CD8-positive, alpha-beta memory T cell (primary cell): ENCODE measurements around the gene CNTNAP1. TPM values are rescaled to one million over a fixed set of nuclear protein-coding genes. Genes with fewer than 3 reads are reported as not detected.

Experiments used
- CTCF ChIA-PET: fragments of 350-600 bp; sonication (Branson Sonifier 250); formaldehyde crosslinking; loops from one replicate; lab custom pipeline; 2021; ENCODE audit warnings: antibody characterized with exemption; lab: Charles Lee
- POLR2A ChIA-PET: fragments of 350-600 bp; sonication (Branson Sonifier 250); formaldehyde crosslinking; loops from one replicate; lab custom pipeline; 2021; ENCODE audit warnings: antibody characterized with exemption; lab: Charles Lee
- DNase-seq, 5 donors: peaks; one replicate each; pipeline versions ENCODE4 v3.0.0 to v3.0.0-alpha.2; 2020 to 2022; ENCODE audit warnings: mixed read lengths in 1 of 5
- H3K27ac ChIP-seq: one replicate; pipeline ENCODE4 v1.7.0; 2013; ENCODE audit warnings: low read depth, mild to moderate bottlenecking, low read length, moderate library complexity
- H3K27me3 ChIP-seq: 2 replicates; pipeline ENCODE4 v1.7.0; 2013; ENCODE audit warnings: low read length, mild to moderate bottlenecking; ENCODE audit not compliant: insufficient read depth, poor library complexity, severe bottlenecking
- H3K36me3 ChIP-seq: 2 replicates; pipeline ENCODE4 v1.7.0; 2013; ENCODE audit warnings: mild to moderate bottlenecking, low read length, moderate library complexity; ENCODE audit not compliant: insufficient read depth
- H3K4me1 ChIP-seq: 2 replicates; pipeline ENCODE4 v1.7.0; 2013; ENCODE audit warnings: mild to moderate bottlenecking, low read length, moderate library complexity; ENCODE audit not compliant: insufficient read depth
- H3K4me3 ChIP-seq: 2 replicates; pipeline ENCODE4 v1.7.0; 2013; ENCODE audit warnings: mild to moderate bottlenecking, low read length
- H3K9me3 ChIP-seq: 2 replicates; pipeline ENCODE4 v1.7.0; 2013; ENCODE audit warnings: mild to moderate bottlenecking, low read length
- H3K27ac Mint-ChIP-seq, 8 donors: one replicate each; pipeline ENCODE4 v1.8.0; 2020 to 2021; ENCODE audit warnings: mixed read lengths in 8 of 8, mild to moderate bottlenecking in 6 of 8, inconsistent platforms in 3 of 8, moderate library complexity in 3 of 8
- H3K27me3 Mint-ChIP-seq, 2 donors: one replicate each; pipeline ENCODE4 v1.8.0; 2020 to 2021; ENCODE audit warnings: mixed read lengths in 2 of 2, mild to moderate bottlenecking in 1 of 2, moderate library complexity in 1 of 2
- H3K36me3 Mint-ChIP-seq, 3 donors: one replicate each; pipeline ENCODE4 v1.8.0; 2020 to 2021; ENCODE audit warnings: mixed read lengths in 3 of 3, inconsistent platforms in 1 of 3, mild to moderate bottlenecking in 1 of 3
- H3K4me1 Mint-ChIP-seq, 3 donors: one replicate each; pipeline ENCODE4 v1.8.0; 2020 to 2021; ENCODE audit warnings: mixed read lengths in 3 of 3, inconsistent platforms in 1 of 3, mild to moderate bottlenecking in 1 of 3
- H3K4me3 Mint-ChIP-seq, 7 donors: one replicate each; pipeline ENCODE4 v1.8.0; 2020 to 2021; ENCODE audit warnings: mixed read lengths in 7 of 7, mild to moderate bottlenecking in 6 of 7, moderate library complexity in 4 of 7, inconsistent platforms in 2 of 7
- H3K9me3 Mint-ChIP-seq, 5 donors: one replicate each; pipeline ENCODE4 v1.8.0; 2020 to 2022; ENCODE audit warnings: mixed read lengths in 5 of 5, mild to moderate bottlenecking in 3 of 5, moderate library complexity in 2 of 5, inconsistent platforms in 1 of 5
- polyA plus RNA-seq: library from polyadenylated mRNA; unstranded; fragments of 300-500 nt; fragmentation: Illumina TruSeq; gene quantifications from one replicate; pipeline ENCODE4 v1.2.3, GENCODE V29; 2021
- total RNA-seq, 2 experiments: library from RNA; stranded (reverse); gene quantifications; one replicate each; pipeline ENCODE4 v1.2.3, GENCODE V29; 2021

Gene CNTNAP1
- total and polyA plus RNA-seq, 3 experiments from 2014 or later = 1.1 to 1.7 (median 1.2) TPM

DNA sequence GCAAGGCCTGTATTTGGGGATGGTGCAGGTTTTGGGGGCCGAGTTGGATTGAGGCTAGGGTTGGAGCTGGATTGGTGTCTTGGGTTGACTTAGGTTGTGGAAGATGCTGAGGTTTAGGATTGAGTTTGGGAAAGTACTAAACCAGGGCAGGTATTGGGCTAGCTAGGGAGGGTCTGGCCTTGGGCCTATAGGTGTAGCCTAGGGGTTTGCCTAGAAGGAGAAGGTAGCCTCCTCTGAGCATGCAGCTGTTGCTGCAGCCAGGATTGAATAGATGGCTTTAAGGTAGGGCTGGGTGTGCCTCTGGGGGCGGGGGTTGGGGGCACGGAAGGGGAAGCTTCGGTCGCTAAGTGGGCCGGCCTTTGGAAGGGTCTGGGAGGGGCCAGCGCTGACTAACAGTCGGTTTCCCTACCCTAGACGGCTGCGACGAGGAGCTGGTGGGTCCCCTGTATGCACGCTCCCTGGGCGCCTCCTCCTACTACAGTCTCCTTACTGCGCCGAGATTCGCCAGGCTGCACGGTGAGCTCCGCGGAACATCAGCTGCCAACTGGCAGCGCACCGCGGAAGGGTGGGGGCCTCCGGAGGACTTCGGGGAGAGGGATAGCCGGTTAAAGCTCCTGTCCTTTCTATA is 1.2 kb downstream of the CNTNAP1 start:
- peaks cover 32 to 50% (median 42%) of the 10 kb centered on the region in 3 donors for H3K4me1 Mint-ChIP-seq
- no peak for DNase-seq
- Histone ChIP-seq H3K27ac (no peak overlapping the region), H3K9me3 (no peaks in the 10 kb centered on the region), H3K27me3 (peaks cover 20% of the 10 kb centered on the region), H3K36me3 (no peaks in the 10 kb centered on the region), H3K4me3 (no peak overlapping the region), H3K4me1 (peaks cover 40% of the 10 kb centered on the region)
- no peaks in the 10 kb centered on the region for H3K36me3 Mint-ChIP-seq
- H3K27me3 Mint-ChIP-seq = peaks cover 21 to 31% of the 10 kb centered on the region in 2 donors
- POLR2A ChIA-PET = interaction anchor here (0.6 to 0.7 kb wide), 2 partner anchors 26 to 75 kb away, joined by 3 read pairs; no protein-coding TSS in a partner anchor
- CTCF ChIA-PET = interaction anchor here (0.6 to 1.9 kb wide), 7 partner anchors 9 to 105 kb away, joined by 3 to 7 read pairs (median 3); partner anchors contain the start of genes TUBG1 and TUBG2
- H3K4me3 Mint-ChIP-seq = peak overlapping the region; percentile 41 to 88 (median 74)
- H3K9me3 Mint-ChIP-seq = no peaks in the 10 kb centered on the region
- H3K27ac Mint-ChIP-seq = peak overlapping the region in 3 of 8 donors; percentile 6 to 52 (median 40)

DNA sequence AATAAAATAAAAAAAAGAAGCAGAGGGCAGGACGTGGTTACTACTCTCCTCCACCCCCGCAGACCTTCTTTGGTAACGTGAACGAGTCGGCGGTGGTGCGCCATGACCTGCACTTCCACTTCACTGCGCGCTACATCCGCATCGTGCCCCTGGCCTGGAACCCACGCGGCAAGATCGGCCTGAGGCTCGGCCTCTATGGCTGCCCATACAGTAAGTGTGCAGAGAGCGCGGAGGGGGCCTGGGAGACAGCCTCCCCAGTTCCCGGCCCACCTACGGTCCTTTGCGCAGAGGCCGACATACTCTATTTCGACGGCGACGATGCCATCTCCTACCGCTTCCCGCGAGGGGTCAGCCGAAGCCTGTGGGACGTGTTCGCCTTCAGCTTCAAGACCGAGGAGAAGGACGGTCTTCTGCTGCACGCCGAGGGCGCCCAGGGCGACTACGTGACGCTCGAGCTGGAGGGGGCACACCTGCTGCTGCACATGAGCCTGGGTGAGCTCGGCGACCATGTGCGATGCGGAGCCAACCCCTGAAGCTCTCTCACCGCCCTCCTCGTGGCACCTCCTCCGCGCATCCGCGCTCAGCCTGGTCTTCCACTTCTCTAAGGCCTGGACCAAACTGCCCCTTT is 2.7 kb downstream of the CNTNAP1 start:
- Mint-ChIP-seq H3K4me1 (peaks cover 25 to 35% (median 28%) of the 10 kb centered on the region in 3 donors), H3K4me3 (peak overlapping the region in 1 of 7 donors; percentile 7), H3K27ac (no peak overlapping the region), H3K36me3 (no peaks in the 10 kb centered on the region), H3K9me3 (no peaks in the 10 kb centered on the region), H3K27me3 (peaks cover 18 to 29% of the 10 kb centered on the region in 2 donors)
- ChIA-PET CTCF (no interaction called here), POLR2A (no interaction called here)
- Histone ChIP-seq H3K9me3 (no peaks in the 10 kb centered on the region), H3K4me1 (peaks cover 27% of the 10 kb centered on the region), H3K4me3 (no peak overlapping the region), H3K27me3 (peaks cover 20% of the 10 kb centered on the region), H3K36me3 (no peaks in the 10 kb centered on the region), H3K27ac (no peak overlapping the region)
- DNase-seq = no peak

DNA sequence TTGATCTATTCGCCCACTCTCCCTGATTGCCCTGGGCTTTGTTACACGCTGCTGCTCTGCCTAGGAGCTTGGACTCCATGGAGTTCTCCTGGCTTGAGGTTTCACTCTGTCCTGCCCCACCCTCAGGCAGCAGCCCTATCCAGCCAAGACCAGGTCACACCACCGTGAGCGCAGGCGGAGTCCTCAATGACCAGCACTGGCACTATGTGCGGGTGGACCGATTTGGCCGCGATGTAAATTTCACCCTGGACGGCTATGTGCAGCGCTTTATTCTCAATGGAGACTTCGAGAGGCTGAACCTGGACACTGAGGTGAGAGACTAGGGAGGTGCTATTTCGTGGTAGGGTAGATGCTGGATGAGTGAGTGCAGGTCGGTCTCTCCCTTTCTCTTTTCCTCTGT is 3.5 kb downstream of the CNTNAP1 start:
- no peaks in the 10 kb centered on the region for H3K36me3 Mint-ChIP-seq
- H3K4me1 Mint-ChIP-seq = peaks cover 21 to 29% (median 24%) of the 10 kb centered on the region in 3 donors
- DNase-seq = no peak
- ChIA-PET CTCF (no interaction called here), POLR2A (no interaction called here)
- peak overlapping the region in 1 of 8 donors; percentile 32 for H3K27ac Mint-ChIP-seq
- H3K4me3 ChIP-seq = no peak overlapping the region
- peaks cover 17% of the 10 kb centered on the region for H3K27me3 ChIP-seq
- peak overlapping the region in 2 of 7 donors; percentile 7 to 23 for H3K4me3 Mint-ChIP-seq
- H3K27ac ChIP-seq = no peak overlapping the region
- H3K9me3 ChIP-seq = no peaks in the 10 kb centered on the region
- H3K27me3 Mint-ChIP-seq = peaks cover 18 to 26% of the 10 kb centered on the region in 2 donors
- peaks cover 21% of the 10 kb centered on the region for H3K4me1 ChIP-seq
- H3K9me3 Mint-ChIP-seq = no peaks in the 10 kb centered on the region
- no peaks in the 10 kb centered on the region for H3K36me3 ChIP-seq

DNA sequence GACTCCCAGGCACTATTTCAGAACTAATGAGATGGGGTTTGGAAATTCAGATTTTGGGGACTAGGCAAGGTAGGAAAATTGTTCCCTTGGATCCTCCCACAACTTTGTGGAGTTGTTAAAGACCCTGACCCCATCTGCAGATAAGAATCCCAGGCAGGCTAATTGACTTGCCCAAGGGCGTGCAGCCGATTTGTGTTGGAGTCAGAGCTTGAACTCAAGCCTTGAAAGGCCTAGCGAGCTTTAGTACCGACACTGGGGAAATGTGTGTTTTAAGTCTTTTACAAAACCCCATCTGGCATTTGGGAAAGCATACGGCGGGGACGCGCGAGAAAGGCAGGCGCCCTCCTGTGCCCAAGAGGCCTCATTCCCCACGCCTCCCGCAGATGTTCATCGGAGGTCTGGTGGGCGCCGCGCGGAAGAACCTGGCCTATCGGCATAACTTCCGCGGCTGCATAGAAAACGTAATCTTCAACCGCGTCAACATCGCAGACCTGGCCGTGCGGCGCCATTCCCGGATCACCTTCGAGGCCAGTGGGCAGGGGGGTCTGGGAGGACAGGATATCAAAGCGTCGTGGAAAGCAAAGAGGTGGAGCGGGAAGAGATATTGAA is 4.3 kb downstream of the CNTNAP1 start:
- DNase-seq = no peak
- Mint-ChIP-seq H3K4me1 (peaks cover 17 to 23% (median 17%) of the 10 kb centered on the region in 3 donors), H3K4me3 (no peak overlapping the region), H3K27ac (no peak overlapping the region), H3K36me3 (no peaks in the 10 kb centered on the region), H3K27me3 (peaks cover 13 to 19% of the 10 kb centered on the region in 2 donors), H3K9me3 (no peaks in the 10 kb centered on the region)
- H3K9me3 ChIP-seq = no peaks in the 10 kb centered on the region
- no peak overlapping the region for H3K27ac ChIP-seq
- POLR2A ChIA-PET = no interaction called here
- H3K4me3 ChIP-seq = no peak overlapping the region
- no peaks in the 10 kb centered on the region for H3K36me3 ChIP-seq
- H3K27me3 ChIP-seq = peaks cover 13% of the 10 kb centered on the region
- H3K4me1 ChIP-seq = peaks cover 17% of the 10 kb centered on the region
- CTCF ChIA-PET = no interaction called here

DNA sequence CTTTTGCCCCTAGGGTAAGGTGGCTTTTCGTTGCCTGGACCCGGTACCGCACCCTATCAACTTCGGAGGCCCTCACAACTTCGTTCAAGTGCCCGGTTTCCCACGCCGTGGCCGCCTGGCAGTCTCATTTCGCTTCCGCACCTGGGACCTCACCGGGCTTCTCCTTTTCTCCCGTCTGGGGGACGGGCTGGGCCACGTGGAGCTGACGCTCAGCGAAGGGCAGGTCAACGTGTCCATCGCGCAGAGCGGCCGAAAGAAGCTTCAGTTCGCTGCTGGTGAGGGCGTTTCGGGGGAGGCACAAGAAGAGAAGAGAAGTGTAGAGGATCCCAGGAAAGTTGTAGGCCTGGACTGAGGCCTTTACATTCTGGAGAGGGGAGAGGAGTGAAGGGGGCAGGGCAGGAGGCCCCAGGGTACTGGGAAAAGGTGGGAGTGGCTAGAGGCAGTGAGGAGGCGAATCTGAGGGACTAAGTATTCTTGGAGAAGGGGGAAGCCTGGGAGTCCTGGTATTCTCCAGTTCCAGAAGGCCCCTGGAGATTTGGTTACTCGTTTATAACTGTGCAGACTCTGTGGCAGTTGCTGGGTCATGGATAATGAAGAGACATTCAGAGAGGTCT is 5.5 kb downstream of the CNTNAP1 start:
- no peaks in the 10 kb centered on the region for H3K36me3 ChIP-seq
- Mint-ChIP-seq H3K27ac (no peak overlapping the region), H3K4me3 (no peak overlapping the region), H3K9me3 (no peaks in the 10 kb centered on the region), H3K27me3 (peaks cover 6 to 10% of the 10 kb centered on the region in 2 donors), H3K36me3 (no peaks in the 10 kb centered on the region), H3K4me1 (peaks cover 6 to 11% (median 7%) of the 10 kb centered on the region in 3 donors)
- no peaks in the 10 kb centered on the region for H3K9me3 ChIP-seq
- no peak overlapping the region for H3K4me3 ChIP-seq
- no peak for DNase-seq
- peaks cover 5% of the 10 kb centered on the region for H3K4me1 ChIP-seq
- CTCF ChIA-PET = no interaction called here
- no peak overlapping the region for H3K27ac ChIP-seq
- peaks cover 6% of the 10 kb centered on the region for H3K27me3 ChIP-seq
- POLR2A ChIA-PET = no interaction called here

DNA sequence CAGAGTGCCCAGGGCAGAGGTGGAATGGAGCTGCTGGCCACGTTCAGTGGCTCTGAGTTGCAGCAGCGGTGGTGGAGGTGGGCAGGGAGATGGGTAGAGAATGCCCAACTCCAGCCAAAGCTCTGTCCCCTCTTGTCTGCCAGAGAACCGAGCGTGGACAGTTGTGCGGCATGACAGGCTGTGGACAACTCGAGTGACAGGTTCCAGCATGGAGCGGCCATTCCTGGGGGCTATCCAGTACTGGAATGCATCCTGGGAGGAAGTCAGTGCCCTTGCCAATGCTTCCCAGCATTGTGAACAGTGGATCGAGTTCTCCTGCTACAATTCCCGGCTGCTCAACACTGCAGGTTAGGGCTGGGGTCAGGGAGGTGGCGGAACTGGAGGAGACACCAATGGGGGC is 8.3 kb downstream of the CNTNAP1 start:
- Mint-ChIP-seq H3K9me3 (no peaks in the 10 kb centered on the region), H3K27me3 (peaks cover 0 to 2% of the 10 kb centered on the region in 2 donors), H3K4me3 (no peak overlapping the region), H3K36me3 (no peaks in the 10 kb centered on the region), H3K4me1 (no peaks in the 10 kb centered on the region), H3K27ac (peak overlapping the region in 1 of 8 donors; percentile 80)
- no peaks in the 10 kb centered on the region for H3K36me3 ChIP-seq
- no peaks in the 10 kb centered on the region for H3K27me3 ChIP-seq
- no peak overlapping the region for H3K4me3 ChIP-seq
- H3K4me1 ChIP-seq = no peaks in the 10 kb centered on the region
- ChIA-PET CTCF (interaction anchor here (0.8 kb wide), 1 partner anchor 11 kb away, joined by 3 read pairs; no protein-coding TSS in a partner anchor), POLR2A (interaction anchor here (0.6 kb wide), 1 partner anchor 47 kb away, joined by 4 read pairs; no protein-coding TSS in a partner anchor)
- no peak for DNase-seq
- no peaks in the 10 kb centered on the region for H3K9me3 ChIP-seq
- H3K27ac ChIP-seq = no peak overlapping the region

DNA sequence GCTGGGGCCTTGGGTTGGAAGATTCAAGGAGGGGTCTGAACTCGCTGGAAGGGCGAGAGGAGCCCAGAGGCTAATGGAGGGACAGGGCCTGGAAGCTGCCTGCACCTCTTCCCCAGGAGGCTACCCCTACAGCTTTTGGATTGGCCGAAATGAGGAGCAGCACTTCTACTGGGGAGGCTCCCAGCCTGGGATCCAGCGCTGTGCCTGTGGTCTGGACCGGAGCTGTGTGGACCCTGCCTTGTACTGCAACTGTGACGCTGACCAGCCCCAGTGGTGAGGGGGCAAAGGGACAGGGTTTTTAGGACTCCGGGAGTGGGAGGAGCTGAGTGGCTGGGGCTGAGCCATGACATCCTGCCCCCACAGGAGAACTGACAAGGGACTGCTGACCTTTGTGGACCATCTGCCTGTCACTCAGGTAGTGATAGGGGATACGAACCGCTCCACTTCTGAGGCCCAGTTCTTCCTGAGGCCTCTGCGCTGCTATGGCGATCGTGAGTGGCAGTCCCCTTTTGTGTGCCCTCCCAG is 8.8 kb downstream of the CNTNAP1 start:
- Mint-ChIP-seq H3K9me3 (no peaks in the 10 kb centered on the region), H3K27ac (no peak overlapping the region), H3K27me3 (peaks cover 0 to 2% of the 10 kb centered on the region in 2 donors), H3K4me3 (no peak overlapping the region), H3K4me1 (no peaks in the 10 kb centered on the region), H3K36me3 (peaks cover 0 to 5% (median 3%) of the 10 kb centered on the region in 3 donors)
- no peak for DNase-seq
- Histone ChIP-seq H3K9me3 (no peaks in the 10 kb centered on the region), H3K27me3 (no peaks in the 10 kb centered on the region), H3K27ac (no peak overlapping the region), H3K4me3 (no peak overlapping the region), H3K36me3 (no peaks in the 10 kb centered on the region), H3K4me1 (no peaks in the 10 kb centered on the region)
- CTCF ChIA-PET = interaction anchor here (1.6 kb wide), 1 partner anchor 12 kb away, joined by 5 read pairs; no protein-coding TSS in a partner anchor
- POLR2A ChIA-PET = no interaction called here
